Neural cell (in vitro differentiated cells): ENCODE data around the gene DNHD1. TPM values are rescaled to one million over a fixed set of nuclear protein-coding genes. Genes with fewer than 3 reads are reported as not detected.

ENCODE experiments used
- H2AFZ ChIP-seq: fragments of 200-600, 300-800 bp; sonication (generic), shearing (Covaris generic); 2 replicates; pipeline ENCODE4 v1.6.0; 2014; ENCODE audit warnings: low read depth, mild to moderate bottlenecking, antibody characterized with exemption, low read length, moderate library complexity
- H3F3A ChIP-seq: fragments of 200-600 bp; shearing (Covaris generic); 2 replicates; pipeline ENCODE4 v1.6.1; 2016; ENCODE audit warnings: mild to moderate bottlenecking, moderate library complexity, mixed read lengths, antibody characterized with exemption, low read length; ENCODE audit not compliant: insufficient read depth, poor library complexity, severe bottlenecking
- H3K27ac ChIP-seq: fragments of 200-600, 300-800 bp; sonication (generic), shearing (Covaris generic); 2 replicates; pipeline ENCODE4 v1.5.1; 2014; ENCODE audit warnings: mild to moderate bottlenecking, low read length, moderate library complexity
- H3K27me3 ChIP-seq: fragments of 300-800, 200-600 bp; sonication (generic), shearing (Covaris generic); 2 replicates; pipeline ENCODE4 v1.6.0; 2014; ENCODE audit warnings: mild to moderate bottlenecking, low read depth, low read length, moderate library complexity; ENCODE audit not compliant: insufficient read depth
- H3K36me3 ChIP-seq: fragments of 300-800, 200-600 bp; sonication (generic), shearing (Covaris generic); 2 replicates; pipeline ENCODE4 v1.5.1; 2014; ENCODE audit warnings: mild to moderate bottlenecking, antibody characterized with exemption, low read length, moderate library complexity; ENCODE audit not compliant: insufficient read depth
- H3K4me2 ChIP-seq: fragments of 300-800, 200-600 bp; sonication (generic), shearing (Covaris generic); 2 replicates; pipeline ENCODE4 v1.6.0; 2014; ENCODE audit warnings: mild to moderate bottlenecking, low read length
- H3K4me3 ChIP-seq: fragments of 300-800, 200-600 bp; sonication (generic), shearing (Covaris generic); 2 replicates; pipeline ENCODE4 v1.5.1; 2014; ENCODE audit warnings: mild to moderate bottlenecking, low read length, moderate library complexity
- H3K79me2 ChIP-seq: fragments of 200-600 bp; shearing (Covaris generic); replicated peaks from 2 replicates; pipeline ENCODE4 v1.6.0; 2014; ENCODE audit warnings: mild to moderate bottlenecking, low read length, moderate library complexity; ENCODE audit not compliant: insufficient read depth
- H3K9ac ChIP-seq: fragments of 300-800, 200-600 bp; sonication (generic), shearing (Covaris generic); 2 replicates; pipeline ENCODE4 v1.6.1; 2016; ENCODE audit warnings: mild to moderate bottlenecking, low read length, mixed read lengths
- H3K9me2 ChIP-seq: fragments of 200-600 bp; shearing (Covaris generic); 2 replicates; pipeline ENCODE4 v1.6.1; 2016; ENCODE audit warnings: mild to moderate bottlenecking, low read length, mixed read lengths; ENCODE audit not compliant: insufficient read depth
- H3K9me3 ChIP-seq: fragments of 200-600, 300-800 bp; sonication (generic), shearing (Covaris generic); 2 replicates; pipeline ENCODE4 v1.6.1; 2016; ENCODE audit warnings: mild to moderate bottlenecking, mixed run types, low read length, moderate library complexity, mixed read lengths
- H4K20me1 ChIP-seq: fragments of 200-600 bp; shearing (Covaris generic); 2 replicates; pipeline ENCODE4 v1.6.1; 2016; ENCODE audit warnings: mild to moderate bottlenecking, mixed run types; ENCODE audit not compliant: insufficient read depth
- EP300 ChIP-seq: fragments of 450-650 bp; conservative IDR thresholded peaks from 2 replicates; pipeline ENCODE4 v1.6.1; 2014; ENCODE audit warnings: antibody characterized with exemption, mild to moderate bottlenecking, moderate library complexity; ENCODE audit not compliant: poor library complexity, severe bottlenecking
- EZH2 ChIP-seq: fragments of 200-600, 300-800 bp; shearing (Covaris generic), sonication (generic); IDR thresholded peaks from 2 replicates; pipeline ENCODE4 v1.6.1; 2014; ENCODE audit warnings: antibody characterized with exemption, low read length, borderline replicate concordance, mild to moderate bottlenecking; ENCODE audit not compliant: insufficient read depth, poor library complexity, severe bottlenecking
- MXI1 ChIP-seq: fragments of 450-650 bp; conservative IDR thresholded peaks from 2 replicates; pipeline ENCODE4 v1.6.1; 2014; ENCODE audit warnings: antibody characterized with exemption, mild to moderate bottlenecking; ENCODE audit not compliant: poor library complexity, severe bottlenecking
- POLR2AphosphoS5 ChIP-seq: IDR thresholded peaks from 2 replicates; pipeline ENCODE4 v1.6.1; 2012
- RAD21 ChIP-seq: fragments of 450-650 bp; conservative IDR thresholded peaks from 2 replicates; pipeline ENCODE4 v1.6.1; 2014; ENCODE audit warnings: antibody characterized with exemption, mild to moderate bottlenecking, moderate library complexity
- SMC3 ChIP-seq: fragments of 450-650 bp; conservative IDR thresholded peaks from 2 replicates; pipeline ENCODE4 v1.6.1; 2014; ENCODE audit warnings: antibody characterized with exemption, mild to moderate bottlenecking, moderate library complexity; ENCODE audit not compliant: poor library complexity
- TAF1 ChIP-seq: IDR thresholded peaks from 2 replicates; pipeline ENCODE4 v1.6.1; 2012; ENCODE audit warnings: low read depth
- polyA plus RNA-seq: library from polyadenylated mRNA; depleted of rRNA; stranded (reverse); fragments of >200 nt; gene quantifications from 2 replicates; pipeline ENCODE4 v1.2.3, GENCODE V29; 2014
- TF ChIP-seq, protein P1 (sequence below): fragments of 450-650 bp; IDR thresholded peaks from 2 replicates; pipeline ENCODE4 v1.5.1; 2014; ENCODE audit warnings: antibody characterized with exemption, mild to moderate bottlenecking, moderate library complexity; ENCODE audit not compliant: poor library complexity, severe bottlenecking
- TF ChIP-seq, protein P2 (sequence below): IDR thresholded peaks from 2 replicates; pipeline ENCODE4 v1.6.1; 2012; ENCODE audit warnings: borderline replicate concordance

DNHD1 gene
- polyA plus RNA-seq, 1 donor from 2014 or later: 5.1 TPM

DNA sequence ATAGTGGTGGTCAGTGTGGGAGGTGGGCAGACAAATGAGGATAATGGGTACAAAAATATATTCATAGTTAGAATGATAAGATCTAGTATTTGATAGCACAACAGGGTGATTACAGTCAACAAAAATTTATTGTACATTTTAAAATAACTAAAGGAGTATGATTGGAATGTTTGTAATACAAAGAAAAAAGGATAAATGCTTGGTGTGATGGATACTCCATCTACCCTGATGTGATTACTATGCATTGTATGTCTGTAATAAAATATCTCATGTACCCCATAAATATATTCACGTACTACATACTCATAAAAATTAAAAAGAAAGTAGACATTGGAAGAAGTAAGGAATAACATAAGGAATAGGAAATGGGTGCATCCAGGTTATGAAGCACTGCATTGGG lies 90.9 kb downstream of the DNHD1 start:
- Histone ChIP-seq H3K79me2 (no peaks in the 10 kb centered on the region), H3K9me2 (no peaks in the 10 kb centered on the region), H3K9ac (no peak overlapping the region), H2AFZ (no peak overlapping the region), H3K27ac (no peak overlapping the region), H3K4me3 (no peak overlapping the region), H3K27me3 (no peaks in the 10 kb centered on the region), H3K36me3 (no peaks in the 10 kb centered on the region), H4K20me1 (no peaks in the 10 kb centered on the region), H3F3A (no peaks in the 10 kb centered on the region), H3K9me3 (peaks cover 5% of the 10 kb centered on the region), H3K4me2 (no peak overlapping the region)
- TF ChIP-seq POLR2AphosphoS5: no peak
- no peak for TF ChIP-seq RAD21
- no peak for TF ChIP-seq EZH2

DNA sequence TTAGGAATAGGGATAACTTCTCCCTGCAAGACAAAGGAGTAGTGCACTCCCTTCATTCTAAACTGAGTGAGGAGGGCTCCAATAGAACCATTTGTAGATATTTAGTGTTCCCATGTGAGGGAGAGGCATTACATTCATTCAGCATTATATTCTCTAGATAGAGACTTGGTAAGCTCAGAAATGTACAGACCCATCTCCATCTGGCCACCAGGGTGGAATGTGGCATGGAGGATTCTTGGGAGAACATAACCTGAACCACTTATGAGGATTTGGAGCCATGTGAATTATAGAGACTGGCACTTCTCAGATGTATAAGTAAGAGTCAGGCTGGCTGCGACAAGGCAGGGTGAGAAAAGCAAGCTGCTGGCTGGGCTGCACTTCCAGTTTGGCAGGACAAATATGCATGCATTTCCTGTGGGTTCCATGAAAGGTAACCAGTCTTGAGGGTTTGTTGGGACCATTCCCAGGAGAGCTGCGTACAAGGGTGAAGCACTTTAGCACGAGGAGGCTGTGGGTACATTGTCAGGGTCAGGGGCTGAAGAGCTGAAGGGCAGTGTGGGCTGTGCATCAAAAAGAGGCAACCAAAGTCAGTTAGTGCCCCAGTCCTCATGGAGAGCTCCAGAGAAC lies 97.2 kb downstream of the DNHD1 start:
- no peak overlapping the region for H2AFZ ChIP-seq
- no peaks in the 10 kb centered on the region for H3K9me3 ChIP-seq
- no peak overlapping the region for H3K4me2 ChIP-seq
- H3K9ac ChIP-seq: no peak overlapping the region
- H4K20me1 ChIP-seq: no peaks in the 10 kb centered on the region
- H3K79me2 ChIP-seq: no peaks in the 10 kb centered on the region
- no peaks in the 10 kb centered on the region for H3K9me2 ChIP-seq
- H3F3A ChIP-seq: no peaks in the 10 kb centered on the region
- TF ChIP-seq EZH2: no peak
- TF ChIP-seq POLR2AphosphoS5: no peak
- no peak for TF ChIP-seq EP300
- TF ChIP-seq, protein P1, sequence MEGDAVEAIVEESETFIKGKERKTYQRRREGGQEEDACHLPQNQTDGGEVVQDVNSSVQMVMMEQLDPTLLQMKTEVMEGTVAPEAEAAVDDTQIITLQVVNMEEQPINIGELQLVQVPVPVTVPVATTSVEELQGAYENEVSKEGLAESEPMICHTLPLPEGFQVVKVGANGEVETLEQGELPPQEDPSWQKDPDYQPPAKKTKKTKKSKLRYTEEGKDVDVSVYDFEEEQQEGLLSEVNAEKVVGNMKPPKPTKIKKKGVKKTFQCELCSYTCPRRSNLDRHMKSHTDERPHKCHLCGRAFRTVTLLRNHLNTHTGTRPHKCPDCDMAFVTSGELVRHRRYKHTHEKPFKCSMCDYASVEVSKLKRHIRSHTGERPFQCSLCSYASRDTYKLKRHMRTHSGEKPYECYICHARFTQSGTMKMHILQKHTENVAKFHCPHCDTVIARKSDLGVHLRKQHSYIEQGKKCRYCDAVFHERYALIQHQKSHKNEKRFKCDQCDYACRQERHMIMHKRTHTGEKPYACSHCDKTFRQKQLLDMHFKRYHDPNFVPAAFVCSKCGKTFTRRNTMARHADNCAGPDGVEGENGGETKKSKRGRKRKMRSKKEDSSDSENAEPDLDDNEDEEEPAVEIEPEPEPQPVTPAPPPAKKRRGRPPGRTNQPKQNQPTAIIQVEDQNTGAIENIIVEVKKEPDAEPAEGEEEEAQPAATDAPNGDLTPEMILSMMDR: no peak
- no peak for TF ChIP-seq SMC3
- TF ChIP-seq TAF1: no peak
- no peak for TF ChIP-seq MXI1
- TF ChIP-seq, protein P2, sequence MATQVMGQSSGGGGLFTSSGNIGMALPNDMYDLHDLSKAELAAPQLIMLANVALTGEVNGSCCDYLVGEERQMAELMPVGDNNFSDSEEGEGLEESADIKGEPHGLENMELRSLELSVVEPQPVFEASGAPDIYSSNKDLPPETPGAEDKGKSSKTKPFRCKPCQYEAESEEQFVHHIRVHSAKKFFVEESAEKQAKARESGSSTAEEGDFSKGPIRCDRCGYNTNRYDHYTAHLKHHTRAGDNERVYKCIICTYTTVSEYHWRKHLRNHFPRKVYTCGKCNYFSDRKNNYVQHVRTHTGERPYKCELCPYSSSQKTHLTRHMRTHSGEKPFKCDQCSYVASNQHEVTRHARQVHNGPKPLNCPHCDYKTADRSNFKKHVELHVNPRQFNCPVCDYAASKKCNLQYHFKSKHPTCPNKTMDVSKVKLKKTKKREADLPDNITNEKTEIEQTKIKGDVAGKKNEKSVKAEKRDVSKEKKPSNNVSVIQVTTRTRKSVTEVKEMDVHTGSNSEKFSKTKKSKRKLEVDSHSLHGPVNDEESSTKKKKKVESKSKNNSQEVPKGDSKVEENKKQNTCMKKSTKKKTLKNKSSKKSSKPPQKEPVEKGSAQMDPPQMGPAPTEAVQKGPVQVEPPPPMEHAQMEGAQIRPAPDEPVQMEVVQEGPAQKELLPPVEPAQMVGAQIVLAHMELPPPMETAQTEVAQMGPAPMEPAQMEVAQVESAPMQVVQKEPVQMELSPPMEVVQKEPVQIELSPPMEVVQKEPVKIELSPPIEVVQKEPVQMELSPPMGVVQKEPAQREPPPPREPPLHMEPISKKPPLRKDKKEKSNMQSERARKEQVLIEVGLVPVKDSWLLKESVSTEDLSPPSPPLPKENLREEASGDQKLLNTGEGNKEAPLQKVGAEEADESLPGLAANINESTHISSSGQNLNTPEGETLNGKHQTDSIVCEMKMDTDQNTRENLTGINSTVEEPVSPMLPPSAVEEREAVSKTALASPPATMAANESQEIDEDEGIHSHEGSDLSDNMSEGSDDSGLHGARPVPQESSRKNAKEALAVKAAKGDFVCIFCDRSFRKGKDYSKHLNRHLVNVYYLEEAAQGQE: no peak
- no peak for TF ChIP-seq RAD21
- no peak overlapping the region for H3K4me3 ChIP-seq
- no peaks in the 10 kb centered on the region for H3K27me3 ChIP-seq
- H3K36me3 ChIP-seq: no peaks in the 10 kb centered on the region
- H3K27ac ChIP-seq: no peak overlapping the region
